Kidney epithelial cell (primary cell): Measurements from ENCODE around the gene SGSM2. TPM values are rescaled to one million over a fixed set of nuclear protein-coding genes. Genes with fewer than 3 reads are reported as not detected.

Experiments
- DNase-seq: peaks from one replicate; pipeline ENCODE4 v3.0.0-alpha.2; 2010; ENCODE audit warnings: low read depth
- H3K27me3 ChIP-seq: 2 replicates; pipeline ENCODE4 v1.6.0; 2011; ENCODE audit warnings: low read length; ENCODE audit not compliant: control insufficient read depth, insufficient read depth
- H3K36me3 ChIP-seq: 2 replicates; pipeline ENCODE4 v1.5.1; 2011; ENCODE audit warnings: low read length; ENCODE audit not compliant: control insufficient read depth, insufficient read depth
- H3K4me3 ChIP-seq: 2 replicates; pipeline ENCODE4 v1.5.1; 2011; ENCODE audit warnings: low read depth, mild to moderate bottlenecking, control low read depth, low read length
- total RNA-seq: library from RNA; depleted of rRNA; stranded (reverse); fragments of >200 nt; gene quantifications from 2 replicates; pipeline ENCODE4 v1.2.3, GENCODE V29; 2015
- TF ChIP-seq, protein P1 (sequence below): IDR thresholded peaks from 2 replicates; pipeline ENCODE4 v1.5.1; 2011; ENCODE audit warnings: mild to moderate bottlenecking, moderate library complexity, low read length, control low read depth, inconsistent platforms; ENCODE audit not compliant: insufficient read depth, poor library complexity, severe bottlenecking

SGSM2 gene
- total RNA-seq, 1 donor from 2014 or later, result 24.7 TPM

- H3K36me3 ChIP-seq, result peaks cover 1% of the 10 kb centered on the region
- TF ChIP-seq, protein P1, sequence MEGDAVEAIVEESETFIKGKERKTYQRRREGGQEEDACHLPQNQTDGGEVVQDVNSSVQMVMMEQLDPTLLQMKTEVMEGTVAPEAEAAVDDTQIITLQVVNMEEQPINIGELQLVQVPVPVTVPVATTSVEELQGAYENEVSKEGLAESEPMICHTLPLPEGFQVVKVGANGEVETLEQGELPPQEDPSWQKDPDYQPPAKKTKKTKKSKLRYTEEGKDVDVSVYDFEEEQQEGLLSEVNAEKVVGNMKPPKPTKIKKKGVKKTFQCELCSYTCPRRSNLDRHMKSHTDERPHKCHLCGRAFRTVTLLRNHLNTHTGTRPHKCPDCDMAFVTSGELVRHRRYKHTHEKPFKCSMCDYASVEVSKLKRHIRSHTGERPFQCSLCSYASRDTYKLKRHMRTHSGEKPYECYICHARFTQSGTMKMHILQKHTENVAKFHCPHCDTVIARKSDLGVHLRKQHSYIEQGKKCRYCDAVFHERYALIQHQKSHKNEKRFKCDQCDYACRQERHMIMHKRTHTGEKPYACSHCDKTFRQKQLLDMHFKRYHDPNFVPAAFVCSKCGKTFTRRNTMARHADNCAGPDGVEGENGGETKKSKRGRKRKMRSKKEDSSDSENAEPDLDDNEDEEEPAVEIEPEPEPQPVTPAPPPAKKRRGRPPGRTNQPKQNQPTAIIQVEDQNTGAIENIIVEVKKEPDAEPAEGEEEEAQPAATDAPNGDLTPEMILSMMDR, result no peak
- DNase-seq, result no peak
- H3K27me3 ChIP-seq, result no peaks in the 10 kb centered on the region
- no peak overlapping the region for H3K4me3 ChIP-seq
Measured at GRCh38 chr17:2375406-2375805, 38.1 kb downstream of the SGSM2 start.

DNA sequence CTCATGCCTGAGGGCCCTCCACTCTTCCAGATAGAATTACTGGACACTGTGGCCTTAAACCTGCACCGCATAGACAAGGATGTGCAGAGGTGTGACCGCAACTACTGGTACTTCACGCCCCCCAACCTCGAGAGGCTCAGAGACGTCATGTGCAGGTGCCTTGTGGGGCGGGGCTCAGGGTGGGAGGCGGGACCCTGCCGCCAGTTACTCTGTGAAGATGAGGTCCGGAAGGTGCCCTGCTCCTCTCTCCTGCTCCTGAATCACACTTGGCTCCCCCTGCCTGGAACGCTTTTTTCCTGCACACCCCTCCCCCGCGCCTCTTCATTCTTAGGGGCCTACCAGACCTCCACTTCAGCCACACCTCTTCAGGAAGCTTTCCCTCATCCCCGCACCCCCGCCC lies 38.8 kb downstream of the SGSM2 start:
- Histone ChIP-seq H3K36me3 (peaks cover 1% of the 10 kb centered on the region), H3K27me3 (no peaks in the 10 kb centered on the region), H3K4me3 (no peak overlapping the region)
- TF ChIP-seq, protein P1, result no peak
- DNase-seq, result no peak

GRCh38 chr17:2377659-2378058 lies 40.4 kb downstream of the SGSM2 start:
- H3K4me3 ChIP-seq, result no peak overlapping the region
- TF ChIP-seq, protein P1, result no peak
- no peaks in the 10 kb centered on the region for H3K27me3 ChIP-seq
- H3K36me3 ChIP-seq, result peaks cover 1% of the 10 kb centered on the region
- no peak for DNase-seq

GRCh38 chr17:2378905-2379304 lies 41.6 kb downstream of the SGSM2 start:
- peaks cover 1% of the 10 kb centered on the region for H3K36me3 ChIP-seq
- TF ChIP-seq, protein P1, result no peak
- no peak overlapping the region for H3K4me3 ChIP-seq
- no peaks in the 10 kb centered on the region for H3K27me3 ChIP-seq
- no peak for DNase-seq

DNA sequence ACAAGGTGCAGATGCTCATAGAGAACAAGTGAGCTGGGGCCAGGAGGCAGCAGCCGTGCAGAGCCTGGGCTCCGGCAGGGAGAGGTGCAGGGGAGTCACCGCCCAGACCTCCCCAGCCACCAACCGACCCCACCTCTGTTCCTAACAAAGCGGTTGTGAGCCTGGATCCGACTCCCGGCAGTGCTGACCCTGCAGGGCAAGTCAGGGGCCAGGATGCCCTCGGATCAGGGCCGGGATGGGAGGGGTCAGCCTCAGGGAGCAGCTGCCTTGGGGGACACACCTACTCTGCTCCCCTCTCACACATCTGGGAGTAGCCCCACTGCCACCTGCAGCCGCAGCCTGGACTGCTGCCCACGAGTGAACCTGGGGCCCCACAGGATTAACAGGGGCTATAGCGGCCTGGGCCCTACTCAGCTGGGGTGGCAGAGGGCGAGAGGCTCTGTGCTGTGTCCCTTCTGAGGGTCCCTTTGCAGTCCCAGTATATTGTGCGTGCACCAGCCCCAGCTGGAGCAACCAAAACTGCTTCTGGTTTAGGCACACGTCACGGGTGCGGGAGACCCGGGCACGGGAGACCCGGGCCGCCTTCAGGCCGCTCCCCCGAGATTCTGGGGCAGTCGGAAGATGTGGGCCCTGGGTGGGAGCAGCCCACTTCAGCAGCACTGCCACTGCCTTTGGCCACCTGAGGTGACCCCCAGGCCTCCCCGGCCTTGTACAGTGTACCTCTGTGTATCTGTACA lies 42.4 kb downstream of the SGSM2 start:
- Histone ChIP-seq H3K27me3 (no peaks in the 10 kb centered on the region), H3K36me3 (peaks cover 1% of the 10 kb centered on the region), H3K4me3 (no peak overlapping the region)
- DNase-seq, result no peak
- TF ChIP-seq, protein P1, result no peak
